Activated T-cell treated with anti-CD3 and anti-CD28 coated beads, Interleukin-2, amount 50 U/mL, for 4 hours (primary cell): Measurements from ENCODE around the gene HACD3. TPM values are rescaled to one million over a fixed set of nuclear protein-coding genes. Genes with fewer than 3 reads are reported as not detected.
A peak's percentile ranks its signal among the peaks of the same experiment; 100 is the strongest.

Experiments used
- ATAC-seq, 2 donors: fragments of 200-7000 bp; cut with Tn5 transposase; one replicate each; pipeline ENCODE4 v1.10.0; 2021
- DNase-seq: peaks from one replicate; pipeline ENCODE4 v3.0.0-alpha.2; 2020
- H3K27me3 Mint-ChIP-seq: one replicate; pipeline ENCODE4 v1.8.0; 2021; ENCODE audit warnings: low read depth, mixed read lengths
- H3K36me3 Mint-ChIP-seq: one replicate; pipeline ENCODE4 v1.8.0; 2022; ENCODE audit warnings: mixed read lengths; ENCODE audit not compliant: insufficient read depth
- H3K4me1 Mint-ChIP-seq: one replicate; pipeline ENCODE4 v1.8.0; 2021; ENCODE audit warnings: low read depth, mixed read lengths
- H3K4me3 Mint-ChIP-seq: one replicate; pipeline ENCODE4 v1.8.0; 2021; ENCODE audit warnings: mild to moderate bottlenecking, moderate library complexity, mixed read lengths
- H3K9me3 Mint-ChIP-seq: one replicate; pipeline ENCODE4 v1.8.0; 2021; ENCODE audit warnings: mixed read lengths
- total RNA-seq, 3 donors: library from RNA; stranded (reverse); gene quantifications; one replicate each; pipeline ENCODE4 v1.2.1, GENCODE V29; 2021

Gene HACD3
- total RNA-seq, 3 donors from 2014 or later = 44.0 to 53.9 (median 45.9) TPM

DNA sequence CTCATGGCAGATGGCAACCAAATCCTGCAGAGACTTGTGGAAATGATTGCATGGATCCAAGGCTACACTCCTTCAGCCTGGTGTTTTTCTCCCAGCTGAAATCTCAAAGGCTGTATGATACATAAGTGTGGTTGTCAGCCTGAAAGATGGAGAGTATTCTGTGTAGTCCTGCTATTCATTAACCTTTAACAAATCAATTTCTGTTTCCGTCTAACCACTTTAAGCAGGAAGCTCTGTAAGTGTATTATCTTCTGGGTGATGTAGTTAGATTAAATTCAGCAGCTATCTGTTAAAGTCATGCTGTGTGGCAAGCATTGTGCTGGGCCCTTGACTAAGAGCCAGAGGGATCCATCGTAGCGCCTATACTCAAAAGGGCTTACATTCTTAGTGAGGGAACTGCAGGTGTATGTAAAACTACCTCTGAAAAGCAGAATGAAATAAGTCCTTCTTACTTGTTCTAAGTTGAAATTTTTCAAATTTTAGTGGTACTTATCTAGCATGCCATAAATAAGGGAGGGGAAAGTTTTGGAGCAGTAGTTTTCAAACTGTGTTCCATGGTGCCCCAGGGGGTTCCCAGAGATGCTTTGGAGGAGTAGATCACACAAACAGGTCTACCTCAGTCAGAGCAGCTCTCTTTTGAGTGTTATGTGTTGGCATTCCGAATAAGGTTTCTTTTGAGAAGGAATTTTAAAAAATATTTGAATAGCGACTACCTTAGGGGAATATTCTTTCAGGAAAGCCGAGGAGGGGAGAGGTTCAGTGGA is 28.9 kb downstream of the HACD3 start:
- no peaks in the 10 kb centered on the region for H3K4me1 Mint-ChIP-seq
- peaks cover 58% of the 10 kb centered on the region for H3K36me3 Mint-ChIP-seq
- ATAC-seq (no peak), DNase-seq (no peak)
- H3K27me3 Mint-ChIP-seq = no peaks in the 10 kb centered on the region
- H3K4me3 Mint-ChIP-seq = no peak overlapping the region
- H3K9me3 Mint-ChIP-seq = no peaks in the 10 kb centered on the region

DNA sequence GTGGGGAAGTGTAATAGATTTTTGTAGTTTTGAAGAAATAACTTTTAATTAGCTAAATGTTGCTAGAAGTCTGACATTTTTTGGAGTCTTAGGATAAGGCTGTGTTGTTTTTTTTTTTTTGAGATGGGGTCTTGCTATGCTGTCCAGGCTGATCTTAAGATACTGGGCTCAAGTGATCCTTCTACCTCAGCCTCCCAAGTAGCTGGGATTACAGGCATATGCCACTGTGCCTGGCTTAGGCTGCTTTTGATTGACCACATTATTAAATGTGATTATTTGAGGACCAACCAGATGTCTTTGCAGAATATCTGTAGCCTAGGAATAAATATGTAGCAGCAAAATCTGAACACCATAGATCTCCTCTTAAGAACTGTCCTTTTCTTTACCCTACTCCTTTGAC is 29.7 kb downstream of the HACD3 start:
- H3K4me1 Mint-ChIP-seq = no peaks in the 10 kb centered on the region
- H3K4me3 Mint-ChIP-seq = no peak overlapping the region
- ATAC-seq = no peak
- no peaks in the 10 kb centered on the region for H3K9me3 Mint-ChIP-seq
- DNase-seq = no peak
- no peaks in the 10 kb centered on the region for H3K27me3 Mint-ChIP-seq
- peaks cover 63% of the 10 kb centered on the region for H3K36me3 Mint-ChIP-seq

DNA sequence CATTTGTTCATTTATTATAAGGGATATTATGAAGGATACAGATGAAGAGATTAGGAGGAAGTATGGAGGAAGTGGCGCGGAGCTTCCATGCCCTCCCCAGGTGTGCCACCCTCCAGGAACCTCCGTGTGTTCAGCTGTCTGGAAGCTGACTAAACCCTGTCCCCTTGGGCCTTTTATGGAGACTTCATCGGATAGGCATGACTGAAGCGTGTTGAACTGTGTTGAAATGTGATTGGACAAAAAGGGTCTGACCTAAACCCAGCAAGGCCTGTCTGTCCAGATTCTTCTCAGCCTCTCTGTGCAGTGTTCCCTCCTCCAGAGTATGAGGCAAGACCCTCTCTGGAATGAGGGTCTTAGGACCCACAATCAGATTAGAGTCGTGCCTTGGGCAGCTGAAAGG is 31.7 kb downstream of the HACD3 start:
- ATAC-seq (no peak), DNase-seq (no peak)
- Mint-ChIP-seq H3K4me1 (no peaks in the 10 kb centered on the region), H3K27me3 (no peaks in the 10 kb centered on the region), H3K36me3 (peaks cover 66% of the 10 kb centered on the region), H3K4me3 (no peak overlapping the region), H3K9me3 (no peaks in the 10 kb centered on the region)

DNA sequence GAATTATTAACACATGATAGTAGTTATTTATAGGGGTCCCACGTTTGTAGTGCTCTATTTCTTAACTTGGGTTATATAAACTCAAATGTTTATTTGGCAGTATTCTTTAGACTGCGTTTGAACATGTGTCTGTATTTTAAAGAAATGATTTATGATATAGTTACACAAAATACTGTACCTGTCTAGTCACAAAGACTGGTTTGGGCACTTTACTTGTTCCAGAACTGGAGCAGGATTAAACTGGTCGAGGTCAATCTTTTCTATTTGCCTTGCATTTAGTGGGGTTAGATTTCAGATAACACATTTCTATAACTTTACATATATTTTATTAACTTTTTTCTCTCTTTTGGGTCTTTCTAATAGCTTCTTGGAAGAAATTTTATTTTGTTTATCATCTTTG is 39.5 kb downstream of the HACD3 start:
- H3K4me3 Mint-ChIP-seq = no peak overlapping the region
- DNase-seq (no peak), ATAC-seq (no peak)
- H3K9me3 Mint-ChIP-seq = no peaks in the 10 kb centered on the region
- H3K27me3 Mint-ChIP-seq = no peaks in the 10 kb centered on the region
- H3K36me3 Mint-ChIP-seq = peaks cover 41% of the 10 kb centered on the region
- no peaks in the 10 kb centered on the region for H3K4me1 Mint-ChIP-seq

DNA sequence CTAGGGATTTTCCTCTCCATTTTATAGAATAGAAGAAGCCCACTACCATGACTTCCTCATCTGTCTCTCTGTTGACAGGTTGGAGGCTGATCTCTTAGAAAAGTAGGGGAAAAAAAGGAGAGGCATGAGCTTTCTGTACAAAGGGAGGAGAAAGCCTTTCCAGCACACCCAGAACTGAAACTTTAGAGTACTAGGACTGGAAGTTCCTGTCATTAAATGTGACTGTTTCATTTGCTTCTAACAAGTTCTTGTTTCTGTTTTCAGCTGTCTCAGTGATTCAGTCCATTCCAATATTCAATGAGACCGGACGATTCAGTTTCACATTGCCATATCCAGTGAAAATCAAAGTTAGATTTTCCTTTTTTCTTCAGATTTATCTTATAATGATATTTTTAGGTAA is 41.7 kb downstream of the HACD3 start:
- H3K27me3 Mint-ChIP-seq = no peaks in the 10 kb centered on the region
- no peaks in the 10 kb centered on the region for H3K9me3 Mint-ChIP-seq
- DNase-seq (no peak), ATAC-seq (no peak)
- no peak overlapping the region for H3K4me3 Mint-ChIP-seq
- H3K4me1 Mint-ChIP-seq = no peaks in the 10 kb centered on the region
- peaks cover 33% of the 10 kb centered on the region for H3K36me3 Mint-ChIP-seq

DNA sequence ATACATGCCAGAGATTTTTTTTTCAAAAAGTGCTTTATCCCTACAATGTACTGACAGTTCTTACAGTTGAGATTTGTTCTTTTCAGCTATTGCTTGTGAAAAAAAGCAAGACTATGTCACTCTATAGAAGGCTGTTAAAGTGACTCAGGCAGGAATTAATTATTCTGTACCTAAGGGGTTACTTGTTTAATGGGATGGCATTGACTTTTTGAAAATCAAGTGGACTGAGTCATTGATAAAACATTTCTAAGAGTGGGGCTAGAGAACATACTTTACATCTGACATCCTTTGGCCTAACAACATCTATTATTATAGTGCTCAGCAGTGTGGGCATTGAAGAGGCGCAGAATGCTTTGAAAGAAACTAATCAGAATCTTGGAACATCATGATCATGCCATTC is 46.4 kb downstream of the HACD3 start:
- H3K4me1 Mint-ChIP-seq = no peaks in the 10 kb centered on the region
- no peaks in the 10 kb centered on the region for H3K9me3 Mint-ChIP-seq
- H3K27me3 Mint-ChIP-seq = no peaks in the 10 kb centered on the region
- peaks cover 30% of the 10 kb centered on the region for H3K36me3 Mint-ChIP-seq
- no peak overlapping the region for H3K4me3 Mint-ChIP-seq
- DNase-seq = no peak
- no peak for ATAC-seq

DNA sequence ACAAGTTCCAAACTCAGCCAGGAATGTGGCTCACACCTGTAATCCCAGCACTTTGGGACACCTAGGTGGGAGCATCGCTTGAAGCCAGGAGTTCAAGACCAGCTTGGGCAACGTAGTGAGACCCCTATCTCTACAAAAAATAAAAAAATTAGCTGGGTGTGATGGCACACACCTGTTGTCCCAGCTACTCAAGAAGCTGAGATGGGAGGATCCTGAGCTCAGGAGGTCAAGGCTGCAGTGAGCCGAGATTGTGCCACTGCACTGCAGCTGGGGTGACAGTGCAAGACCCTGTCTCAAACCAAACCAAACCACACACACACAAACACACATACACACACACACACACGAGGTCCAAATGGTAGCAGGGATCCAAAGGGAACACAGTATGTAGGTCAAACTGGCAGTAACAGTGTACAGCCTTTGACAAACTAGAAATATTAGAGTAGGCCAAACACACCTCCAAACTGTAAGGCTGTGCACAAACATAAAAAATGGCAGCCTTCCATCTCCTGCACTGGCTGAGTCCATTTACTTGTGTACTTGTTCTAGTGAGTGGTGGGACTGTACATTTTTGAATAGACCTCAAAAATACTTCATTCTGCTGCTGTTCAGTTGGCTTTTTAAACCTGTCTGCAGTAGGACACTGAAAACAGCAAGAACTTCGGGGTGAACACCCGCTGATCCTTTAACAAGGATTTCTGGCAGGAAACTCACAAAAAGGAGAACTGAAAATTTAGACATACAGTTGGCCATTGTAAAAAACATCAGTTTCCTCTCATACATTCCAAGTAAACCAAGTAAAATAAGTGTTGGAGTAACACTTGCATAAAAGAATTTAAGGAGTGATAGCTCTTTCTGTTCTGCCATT is 47.1 kb downstream of the HACD3 start:
- Mint-ChIP-seq H3K4me3 (no peak overlapping the region), H3K9me3 (no peaks in the 10 kb centered on the region), H3K27me3 (no peaks in the 10 kb centered on the region), H3K36me3 (peaks cover 33% of the 10 kb centered on the region), H3K4me1 (peaks cover 3% of the 10 kb centered on the region)
- DNase-seq (no peak), ATAC-seq (no peak)

DNA sequence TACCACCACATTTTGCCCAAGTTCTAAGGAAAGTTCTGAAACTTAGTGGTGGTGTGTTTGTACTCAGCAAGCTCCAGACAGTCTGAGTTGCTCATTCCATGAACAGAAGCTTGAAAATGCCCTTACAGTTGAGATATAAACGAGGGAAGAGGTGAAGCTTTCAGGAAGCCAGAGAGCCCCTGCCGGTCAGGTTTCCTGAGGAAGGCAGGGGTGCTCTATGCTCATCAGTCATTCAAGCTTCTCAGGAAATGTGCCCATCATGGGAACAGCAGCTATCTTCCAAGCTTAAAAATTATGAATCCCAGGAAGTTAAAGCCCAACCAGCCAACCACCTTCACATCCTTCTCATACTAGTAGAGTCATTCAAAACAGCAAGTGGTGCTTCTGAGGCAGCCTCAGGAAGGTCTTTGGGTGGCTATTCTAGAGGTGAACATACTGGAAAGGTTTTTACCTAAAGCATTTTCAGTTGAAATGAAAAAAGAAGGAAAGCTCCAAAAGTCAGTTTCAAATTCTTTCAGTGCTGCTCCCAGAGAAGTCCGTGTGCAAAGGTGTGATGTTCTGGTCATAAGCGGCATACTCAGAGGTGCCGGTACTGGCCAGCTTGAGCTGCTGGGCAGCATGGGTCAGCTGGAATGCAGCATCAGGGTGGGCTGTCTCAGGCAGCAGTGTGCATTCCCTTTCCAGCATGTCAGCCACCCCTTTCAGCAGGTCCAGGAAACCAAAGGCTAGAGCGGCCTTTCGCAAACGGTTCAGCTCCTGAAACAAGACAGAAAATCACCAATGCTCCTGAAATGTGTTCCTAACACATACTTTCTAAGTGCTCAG is 48.9 kb downstream of the HACD3 start:
- Mint-ChIP-seq H3K4me1 (peaks cover 17% of the 10 kb centered on the region), H3K27me3 (no peaks in the 10 kb centered on the region), H3K36me3 (peaks cover 48% of the 10 kb centered on the region), H3K9me3 (no peaks in the 10 kb centered on the region), H3K4me3 (no peak overlapping the region)
- no peak for DNase-seq
- ATAC-seq = no peak

DNA sequence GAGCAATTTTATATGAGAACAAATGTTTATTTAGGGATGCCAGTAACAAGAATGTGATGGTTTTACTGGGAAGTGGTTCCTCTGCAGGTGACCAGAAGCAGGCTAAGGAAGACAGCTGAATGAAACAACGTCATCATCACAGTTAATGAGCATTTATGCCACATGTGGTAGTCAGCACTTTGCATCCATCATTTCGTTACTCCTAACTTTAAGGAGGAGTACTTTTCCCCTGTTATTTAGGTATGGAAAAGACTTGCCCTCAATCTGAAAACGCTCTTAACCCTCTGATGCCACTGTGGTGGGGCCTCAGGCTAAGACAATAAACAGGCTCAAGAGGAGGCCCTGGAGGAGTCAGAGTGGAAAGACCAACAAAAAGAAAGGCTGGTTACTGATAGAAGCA is 49.5 kb downstream of the HACD3 start:
- H3K27me3 Mint-ChIP-seq = no peaks in the 10 kb centered on the region
- no peak overlapping the region for H3K4me3 Mint-ChIP-seq
- peaks cover 53% of the 10 kb centered on the region for H3K36me3 Mint-ChIP-seq

DNA sequence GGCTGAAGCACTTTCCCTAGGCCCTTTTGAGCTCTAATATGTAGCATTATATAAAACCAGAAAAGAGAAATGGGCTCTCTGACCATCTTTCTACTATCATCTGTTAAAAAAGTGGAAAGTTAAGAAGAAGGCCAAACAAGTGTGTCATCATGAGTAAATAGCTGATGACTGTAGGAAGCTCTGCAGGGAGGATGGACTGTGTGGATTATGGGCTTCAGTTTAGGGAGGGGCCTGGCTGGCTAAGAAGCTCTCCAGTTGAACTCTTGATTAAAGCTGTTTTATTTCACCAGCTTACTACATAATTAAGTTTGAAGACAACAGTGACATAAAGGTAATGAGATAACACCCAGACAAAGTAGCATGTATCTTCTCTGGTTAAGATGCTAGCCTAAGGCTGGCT is 50.0 kb downstream of the HACD3 start:
- Mint-ChIP-seq H3K4me1 (peaks cover 25% of the 10 kb centered on the region), H3K4me3 (no peak overlapping the region), H3K9me3 (no peaks in the 10 kb centered on the region), H3K27me3 (no peaks in the 10 kb centered on the region), H3K36me3 (peaks cover 54% of the 10 kb centered on the region)
- DNase-seq (no peak), ATAC-seq (no peak)

More for the DNA sequence above, 49.5 kb downstream of the HACD3 start:
- no peak for ATAC-seq
- Mint-ChIP-seq H3K9me3 (no peaks in the 10 kb centered on the region), H3K4me1 (peaks cover 24% of the 10 kb centered on the region)
- DNase-seq = no peak

DNA sequence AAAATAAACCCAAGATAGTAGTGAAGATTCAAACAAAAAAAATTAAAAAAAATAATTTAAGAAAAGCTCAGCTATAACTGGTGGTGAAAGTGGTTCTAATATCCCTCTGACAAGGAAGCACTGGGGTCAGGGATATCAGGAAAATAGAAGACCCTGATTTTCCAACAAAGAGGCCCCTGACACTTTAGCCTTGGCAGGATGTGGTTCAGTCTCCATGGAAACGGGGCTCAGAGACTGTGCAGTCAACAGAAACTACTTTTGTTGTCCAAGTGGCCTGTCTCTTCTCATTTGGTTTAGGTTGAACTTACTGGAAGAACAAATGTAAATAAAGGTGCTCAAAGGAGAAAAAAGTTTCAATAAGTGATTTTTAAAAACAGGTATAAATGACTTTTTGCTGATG is 53.4 kb downstream of the HACD3 start:
- DNase-seq (peak; percentile 10), ATAC-seq (no peak)
- H3K4me3 Mint-ChIP-seq = no peak overlapping the region
- H3K36me3 Mint-ChIP-seq = peaks cover 60% of the 10 kb centered on the region
- H3K4me1 Mint-ChIP-seq = peaks cover 31% of the 10 kb centered on the region
- no peaks in the 10 kb centered on the region for H3K9me3 Mint-ChIP-seq
- H3K27me3 Mint-ChIP-seq = no peaks in the 10 kb centered on the region

DNA sequence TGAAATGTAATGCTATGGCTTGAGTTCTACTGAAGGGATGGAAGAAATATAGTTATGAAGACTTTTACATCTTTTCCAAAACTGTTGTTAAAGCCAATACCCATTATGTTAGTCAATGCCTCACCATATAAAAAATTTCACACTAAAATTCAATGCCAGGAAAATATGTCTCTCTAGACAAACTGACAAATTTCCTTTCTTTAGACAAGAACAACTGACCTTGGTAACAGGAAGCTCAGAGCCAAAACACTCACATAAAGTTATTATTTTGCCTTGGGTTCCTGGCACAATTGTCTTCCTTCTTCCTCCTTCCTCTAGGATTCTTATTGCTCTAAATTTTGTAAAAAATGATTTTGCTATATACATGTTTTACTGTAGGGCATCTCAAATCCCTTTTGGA is 54.0 kb downstream of the HACD3 start:
- Mint-ChIP-seq H3K36me3 (peaks cover 62% of the 10 kb centered on the region), H3K4me3 (no peak overlapping the region), H3K4me1 (peaks cover 31% of the 10 kb centered on the region), H3K9me3 (no peaks in the 10 kb centered on the region), H3K27me3 (no peaks in the 10 kb centered on the region)
- ATAC-seq (no peak), DNase-seq (no peak)

DNA sequence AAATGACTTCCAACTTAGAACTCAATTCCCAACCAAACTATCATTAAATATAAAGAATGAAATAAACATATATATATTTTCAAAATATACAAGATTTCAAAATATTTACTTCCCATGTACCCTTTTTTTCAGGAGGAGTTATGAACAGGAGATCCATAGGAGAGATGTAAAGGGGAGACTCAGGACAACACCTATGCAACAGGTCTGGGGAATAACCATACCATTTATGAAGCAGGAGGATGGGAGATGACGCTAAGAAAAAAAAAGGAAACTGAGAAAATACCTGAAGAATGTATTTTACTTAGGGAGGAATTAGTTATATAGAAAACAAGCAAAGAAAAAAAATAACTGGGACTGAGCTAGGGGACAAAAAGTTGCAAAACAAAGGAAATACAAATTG is 56.8 kb downstream of the HACD3 start:
- Mint-ChIP-seq H3K9me3 (no peaks in the 10 kb centered on the region), H3K27me3 (no peaks in the 10 kb centered on the region), H3K4me3 (no peak overlapping the region), H3K4me1 (peaks cover 33% of the 10 kb centered on the region), H3K36me3 (peaks cover 69% of the 10 kb centered on the region)
- no peak for ATAC-seq
- DNase-seq = no peak

DNA sequence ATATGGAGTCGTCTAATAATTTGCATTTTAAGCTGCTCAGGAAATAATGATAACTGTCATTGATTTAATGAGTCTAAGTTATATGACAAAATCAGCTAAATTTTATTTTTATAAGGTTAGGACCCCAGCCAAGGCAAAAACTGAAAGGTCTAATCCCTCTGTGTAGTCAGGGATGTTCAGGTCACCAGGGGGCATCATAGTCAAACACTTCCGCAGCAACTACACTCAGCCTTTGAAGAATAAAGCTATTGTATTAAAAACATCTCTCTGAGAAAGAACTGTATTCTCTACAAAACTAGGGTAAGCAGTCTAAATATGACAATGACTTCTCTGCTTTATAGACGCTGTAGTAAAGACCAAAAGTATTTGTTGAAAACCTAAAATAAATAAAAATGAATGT is 65.7 kb downstream of the HACD3 start:
- ATAC-seq = no peak
- no peaks in the 10 kb centered on the region for H3K27me3 Mint-ChIP-seq
- DNase-seq = no peak
- no peak overlapping the region for H3K4me3 Mint-ChIP-seq
- peaks cover 25% of the 10 kb centered on the region for H3K36me3 Mint-ChIP-seq
- no peaks in the 10 kb centered on the region for H3K4me1 Mint-ChIP-seq
- H3K9me3 Mint-ChIP-seq = no peaks in the 10 kb centered on the region
